MM.1S (cell line): ENCODE data around the gene STRADB.

Source experiments
- DNase-seq: peaks from one replicate; pipeline ENCODE4 v3.0.0-alpha.2; 2015
- H2AFZ ChIP-seq: fragments of 300-600 bp; sonication (generic); 2 replicates; pipeline ENCODE4 v1.6.0; 2016; ENCODE audit warnings: antibody characterized with exemption, low read length
- H3F3A ChIP-seq: fragments of 300-600 bp; sonication (generic); 2 replicates; pipeline ENCODE4 v1.6.1; 2016; ENCODE audit warnings: mild to moderate bottlenecking, antibody characterized with exemption, low read length, moderate library complexity, mixed read lengths; ENCODE audit not compliant: insufficient read depth
- H3K27ac ChIP-seq: fragments of 300-600 bp; sonication (generic); 2 replicates; pipeline ENCODE4 v1.5.1; 2016; ENCODE audit warnings: mild to moderate bottlenecking, low read length
- H3K27me3 ChIP-seq: fragments of 300-600 bp; sonication (generic); replicated peaks from 2 replicates; pipeline ENCODE4 v1.6.0; 2016; ENCODE audit warnings: low read length; ENCODE audit not compliant: insufficient read depth
- H3K36me3 ChIP-seq: fragments of 300-600 bp; sonication (generic); replicated peaks from 2 replicates; pipeline ENCODE4 v1.6.1; 2016; ENCODE audit warnings: mild to moderate bottlenecking, low read length, mixed read lengths; ENCODE audit not compliant: insufficient read depth
- H3K4me1 ChIP-seq: fragments of 300-600 bp; sonication (generic); 2 replicates; pipeline ENCODE4 v1.6.1; 2016; ENCODE audit warnings: low read length, mixed read lengths
- H3K4me2 ChIP-seq: fragments of 300-600 bp; sonication (generic); 2 replicates; pipeline ENCODE4 v1.6.0; 2016; ENCODE audit warnings: low read depth, low read length
- H3K4me3 ChIP-seq: fragments of 300-600 bp; sonication (generic); 2 replicates; pipeline ENCODE4 v1.5.1; 2016; ENCODE audit warnings: low read length, mixed read lengths
- H3K79me2 ChIP-seq: fragments of 300-600 bp; sonication (generic); 2 replicates; pipeline ENCODE4 v1.6.1; 2016; ENCODE audit warnings: mixed run types, low read length, mixed read lengths
- H3K9ac ChIP-seq: fragments of 300-600 bp; sonication (generic); 2 replicates; pipeline ENCODE4 v1.6.1; 2016; ENCODE audit warnings: low read length, mixed read lengths
- H3K9me2 ChIP-seq: fragments of 300-600 bp; sonication (generic); replicated peaks from 2 replicates; pipeline ENCODE4 v1.6.1; 2016; ENCODE audit warnings: mild to moderate bottlenecking, low read length, mixed read lengths; ENCODE audit not compliant: insufficient read depth
- H3K9me3 ChIP-seq: fragments of 300-600 bp; sonication (generic); replicated peaks from 2 replicates; pipeline ENCODE4 v1.6.1; 2016; ENCODE audit warnings: mild to moderate bottlenecking, low read length, mixed read lengths; ENCODE audit not compliant: insufficient read depth
- H4K20me1 ChIP-seq: fragments of 300-600 bp; sonication (generic); 2 replicates; pipeline ENCODE4 v1.6.1; 2016; ENCODE audit warnings: mild to moderate bottlenecking, low read length, moderate library complexity, mixed read lengths; ENCODE audit not compliant: insufficient read depth
- CTCF ChIP-seq: fragments of 300-600 bp; sonication (generic); IDR thresholded peaks from 2 replicates; pipeline ENCODE4 v1.5.1; 2016; ENCODE audit warnings: antibody characterized with exemption, low read length, mixed read lengths
- EZH2 ChIP-seq: fragments of 300-600 bp; sonication (generic); optimal IDR thresholded peaks from 2 replicates; pipeline ENCODE3; 2017; ENCODE audit warnings: low read depth, mild to moderate bottlenecking, antibody characterized with exemption, low read length, mixed read lengths
- EZH2phosphoT487 ChIP-seq: fragments of 300-600 bp; sonication (generic); IDR thresholded peaks from 2 replicates; pipeline ENCODE4 v1.6.1; 2018; ENCODE audit warnings: antibody characterized with exemption, low read length

The STRADB gene

GRCh38 chr2:201452058-201452921 lies 750 bp downstream of the STRADB start:
- H3K4me2 ChIP-seq: peak overlapping the region; percentile 65
- TF ChIP-seq EZH2 (no peak), EZH2phosphoT487 (no peak), CTCF (no peak)
- H3F3A ChIP-seq: no peaks in the 10 kb centered on the region
- peak overlapping the region; percentile 45; the same call in 1 of the 2 replicates for H3K9ac ChIP-seq
- H3K4me1 ChIP-seq: peaks cover 13% of the 10 kb centered on the region; the same call in 1 of the 2 replicates
- no peaks in the 10 kb centered on the region for H3K9me3 ChIP-seq
- H2AFZ ChIP-seq: peak overlapping the region; percentile 42; the same call in 1 of the 2 replicates
- H3K27ac ChIP-seq: peak overlapping the region; percentile 29; the same call in 1 of the 2 replicates
- H3K9me2 ChIP-seq: no peaks in the 10 kb centered on the region
- peaks cover 20% of the 10 kb centered on the region for H3K79me2 ChIP-seq
- no peaks in the 10 kb centered on the region for H3K36me3 ChIP-seq
- no peaks in the 10 kb centered on the region for H4K20me1 ChIP-seq
- peak overlapping the region; percentile 91 for H3K4me3 ChIP-seq
- peak; percentile 14 for DNase-seq
- no peaks in the 10 kb centered on the region for H3K27me3 ChIP-seq

- Histone ChIP-seq H3K4me2 (no peak overlapping the region), H3K4me3 (no peak overlapping the region), H3K27ac (no peak overlapping the region), H3K9me2 (no peaks in the 10 kb centered on the region), H2AFZ (no peak overlapping the region), H3K9me3 (no peaks in the 10 kb centered on the region), H3K79me2 (peaks cover 13% of the 10 kb centered on the region), H3K27me3 (no peaks in the 10 kb centered on the region), H3K36me3 (no peaks in the 10 kb centered on the region), H3K9ac (no peak overlapping the region), H3K4me1 (peaks cover 8% of the 10 kb centered on the region; the same call in 1 of the 2 replicates), H4K20me1 (no peaks in the 10 kb centered on the region), H3F3A (no peaks in the 10 kb centered on the region)
- TF ChIP-seq CTCF (no peak), EZH2 (no peak), EZH2phosphoT487 (no peak)
- DNase-seq: no peak
Observed at GRCh38 chr2:201452922-201453643, 1.5 kb downstream of the STRADB start.

GRCh38 chr2:201458381-201458780 lies 6.8 kb downstream of the STRADB start:
- no peaks in the 10 kb centered on the region for H3K27me3 ChIP-seq
- no peaks in the 10 kb centered on the region for H3K4me1 ChIP-seq
- H3K27ac ChIP-seq: no peak overlapping the region
- no peaks in the 10 kb centered on the region for H3K36me3 ChIP-seq
- no peak overlapping the region for H3K4me2 ChIP-seq
- no peaks in the 10 kb centered on the region for H3K9me2 ChIP-seq
- H2AFZ ChIP-seq: no peak overlapping the region
- H3K79me2 ChIP-seq: no peaks in the 10 kb centered on the region
- no peaks in the 10 kb centered on the region for H4K20me1 ChIP-seq
- no peak overlapping the region for H3K4me3 ChIP-seq
- no peak overlapping the region for H3K9ac ChIP-seq
- H3F3A ChIP-seq: no peaks in the 10 kb centered on the region
- no peak for DNase-seq
- no peaks in the 10 kb centered on the region for H3K9me3 ChIP-seq
- TF ChIP-seq CTCF: no peak
